ENCODE measurements around the gene TMEM33. TPM values are rescaled to one million over a fixed set of nuclear protein-coding genes. Genes with fewer than 3 reads are reported as not detected.

The TMEM33 gene
- polyA plus RNA-seq, 1 of the 3 experiments (the other 2 are of a cell fraction) = 31.2 TPM

GRCh38 chr4:41889317-41889716 lies 45.9 kb upstream of the TMEM33 start:
- H3K9me3 ChIP-seq = no peaks in the 10 kb centered on the region
- no peaks in the 10 kb centered on the region for H3K79me2 ChIP-seq (ENCODE audit: insufficient read depth)
- no peak overlapping the region for H3K4me3 ChIP-seq (ENCODE audit: low read depth in 2 of 2, low read length in 1 of 2)
- TF ChIP-seq GABPA (IDR thresholded peaks at IDR 0.05; ENCODE audit: low read depth) (no peak), FOSL2 (IDR thresholded peaks at IDR 0.05; ENCODE audit: borderline replicate concordance, low read depth) (no peak), EP300 (IDR thresholded peaks at IDR 0.05; ENCODE audit: borderline replicate concordance in 1 of 2, low read depth in 1 of 2, low read length in 1 of 2) (no peak), NRF1 (IDR thresholded peaks at IDR 0.05; ENCODE audit: low read depth, low read length) (no peak), MEF2A (IDR thresholded peaks at IDR 0.05; ENCODE audit: borderline replicate concordance, low read depth) (no peak), FOXM1 (IDR thresholded peaks at IDR 0.05; ENCODE audit: low read depth) (no peak)
- peaks cover 0 to 32% of the 10 kb centered on the region in 2 experiments; a peak in 2 of 4 replicates for H3K4me1 ChIP-seq (ENCODE audit: control insufficient read depth in 1 of 2, insufficient read depth in 2 of 2, low read depth in 1 of 2, low read length in 1 of 2)
- no peaks in the 10 kb centered on the region for H3F3A ChIP-seq (replicated peaks; ENCODE audit: insufficient read depth)
- no peak overlapping the region for H3K27ac ChIP-seq (ENCODE audit: low read depth in 2 of 2, low read length in 1 of 2)
- no peaks in the 10 kb centered on the region for H3K36me3 ChIP-seq (replicated peaks in 1 of 2; ENCODE audit: control insufficient read depth in 1 of 2, insufficient read depth in 2 of 2, low read length in 1 of 2)
- no peaks in the 10 kb centered on the region for H4K20me1 ChIP-seq (ENCODE audit: insufficient read depth)
- DNase-seq = no peak
- no peak overlapping the region for H2AFZ ChIP-seq (ENCODE audit: low read depth)
- no peak overlapping the region for H3K4me2 ChIP-seq
- ChIA-PET CTCF (interaction anchor here (0.9 to 12.6 kb wide), 10 partner anchors 8 to 631 kb away, joined by 3 to 188 read pairs (median 6); partner anchors contain the start of gene PHOX2B), POLR2A (no interaction called here)
- no peaks in the 10 kb centered on the region for H3K9me2 ChIP-seq
- WGBS (ENCODE audit: low lambda C conversion rate) = 18% methylated on average over 1 of the region's 1 CpG
- no peak overlapping the region for H3K9ac ChIP-seq
- H3K27me3 ChIP-seq (ENCODE audit: insufficient read depth) = peaks cover 10% of the 10 kb centered on the region; the same call in 1 of the 2 replicates

GRCh38 chr4:41890085-41890484 lies 45.1 kb upstream of the TMEM33 start:
- Histone ChIP-seq H3K9me2 (no peaks in the 10 kb centered on the region), H4K20me1 (ENCODE audit: insufficient read depth) (no peaks in the 10 kb centered on the region), H3K4me2 (no peak overlapping the region), H2AFZ (ENCODE audit: low read depth) (no peak overlapping the region), H3K27ac (ENCODE audit: low read depth in 2 of 2, low read length in 1 of 2) (no peak overlapping the region), H3K9me3 (no peaks in the 10 kb centered on the region), H3K9ac (no peak overlapping the region), H3K4me3 (ENCODE audit: low read depth in 2 of 2, low read length in 1 of 2) (no peak overlapping the region), H3F3A (replicated peaks; ENCODE audit: insufficient read depth) (no peaks in the 10 kb centered on the region), H3K79me2 (ENCODE audit: insufficient read depth) (no peaks in the 10 kb centered on the region), H3K4me1 (ENCODE audit: control insufficient read depth in 1 of 2, insufficient read depth in 2 of 2, low read depth in 1 of 2, low read length in 1 of 2) (peaks cover 0 to 24% of the 10 kb centered on the region in 2 experiments; a peak in 2 of 4 replicates), H3K36me3 (replicated peaks in 1 of 2; ENCODE audit: control insufficient read depth in 1 of 2, insufficient read depth in 2 of 2, low read length in 1 of 2) (no peaks in the 10 kb centered on the region), H3K27me3 (ENCODE audit: insufficient read depth) (peaks cover 10% of the 10 kb centered on the region; the same call in 1 of the 2 replicates)
- 41% methylated on average over 2 of the region's 2 CpGs for WGBS (ENCODE audit: low lambda C conversion rate)
- POLR2A ChIA-PET = no interaction called here
- DNase-seq = no peak
- CTCF ChIA-PET = interaction anchor here (1.0 to 4.4 kb wide), 5 partner anchors 143 to 611 kb away, joined by 3 to 25 read pairs (median 15); partner anchors contain the start of gene PHOX2B
- TF ChIP-seq, protein P1, sequence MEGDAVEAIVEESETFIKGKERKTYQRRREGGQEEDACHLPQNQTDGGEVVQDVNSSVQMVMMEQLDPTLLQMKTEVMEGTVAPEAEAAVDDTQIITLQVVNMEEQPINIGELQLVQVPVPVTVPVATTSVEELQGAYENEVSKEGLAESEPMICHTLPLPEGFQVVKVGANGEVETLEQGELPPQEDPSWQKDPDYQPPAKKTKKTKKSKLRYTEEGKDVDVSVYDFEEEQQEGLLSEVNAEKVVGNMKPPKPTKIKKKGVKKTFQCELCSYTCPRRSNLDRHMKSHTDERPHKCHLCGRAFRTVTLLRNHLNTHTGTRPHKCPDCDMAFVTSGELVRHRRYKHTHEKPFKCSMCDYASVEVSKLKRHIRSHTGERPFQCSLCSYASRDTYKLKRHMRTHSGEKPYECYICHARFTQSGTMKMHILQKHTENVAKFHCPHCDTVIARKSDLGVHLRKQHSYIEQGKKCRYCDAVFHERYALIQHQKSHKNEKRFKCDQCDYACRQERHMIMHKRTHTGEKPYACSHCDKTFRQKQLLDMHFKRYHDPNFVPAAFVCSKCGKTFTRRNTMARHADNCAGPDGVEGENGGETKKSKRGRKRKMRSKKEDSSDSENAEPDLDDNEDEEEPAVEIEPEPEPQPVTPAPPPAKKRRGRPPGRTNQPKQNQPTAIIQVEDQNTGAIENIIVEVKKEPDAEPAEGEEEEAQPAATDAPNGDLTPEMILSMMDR (IDR thresholded peaks at IDR 0.05) = no peak
- no peak for TF ChIP-seq MEF2A (IDR thresholded peaks at IDR 0.05; ENCODE audit: borderline replicate concordance, low read depth)
- TF ChIP-seq FOXM1 (IDR thresholded peaks at IDR 0.05; ENCODE audit: low read depth) = no peak
- TF ChIP-seq RXRA (IDR thresholded peaks at IDR 0.05; ENCODE audit: borderline replicate concordance, low read depth) = no peak
- TF ChIP-seq GATA2 (CRISPR knock-in tag; IDR thresholded peaks at IDR 0.05) = no peak
- no peak for TF ChIP-seq GABPA (IDR thresholded peaks at IDR 0.05; ENCODE audit: low read depth)
- TF ChIP-seq YY1 (IDR thresholded peaks at IDR 0.05; ENCODE audit: low read depth) = no peak
- no peak for TF ChIP-seq REST (IDR thresholded peaks at IDR 0.05; ENCODE audit: low read depth, low read length)
